GM18517 (cell line): ENCODE data around the gene ATG14.
"Not testable (repeated sequence)": the region's sequence is repeated elsewhere in the genome, so short reads cannot be mapped to it uniquely, and the experiment has no call there.

Experiments used
- ATAC-seq: cut with Tn5 transposase; IDR thresholded peaks from one replicate; pipeline ENCODE4 v1.9.1; 2021; ENCODE audit warnings: mild to moderate bottlenecking, moderate library complexity; ENCODE audit not compliant: unreplicated experiment

The ATG14 gene

DNA sequence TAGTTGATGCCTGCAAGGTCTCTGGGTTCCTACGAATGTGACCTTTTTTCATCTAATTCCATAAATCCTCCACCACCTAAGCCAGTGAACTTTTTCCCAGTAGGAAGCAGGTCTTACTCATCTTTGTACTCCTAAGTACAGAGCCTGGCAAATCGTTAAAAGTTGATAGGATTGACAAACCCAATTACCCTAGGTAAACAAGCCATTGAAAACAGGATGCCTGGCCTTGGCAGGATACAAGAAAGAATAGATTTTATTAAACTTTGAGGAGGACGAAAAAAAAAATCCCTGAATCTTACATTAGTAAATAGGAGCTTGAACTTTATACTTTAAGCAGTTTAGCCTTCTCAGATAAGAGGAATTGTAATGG, 23.2 kb upstream of the ATG14 start:
- ATAC-seq = no peak

DNA sequence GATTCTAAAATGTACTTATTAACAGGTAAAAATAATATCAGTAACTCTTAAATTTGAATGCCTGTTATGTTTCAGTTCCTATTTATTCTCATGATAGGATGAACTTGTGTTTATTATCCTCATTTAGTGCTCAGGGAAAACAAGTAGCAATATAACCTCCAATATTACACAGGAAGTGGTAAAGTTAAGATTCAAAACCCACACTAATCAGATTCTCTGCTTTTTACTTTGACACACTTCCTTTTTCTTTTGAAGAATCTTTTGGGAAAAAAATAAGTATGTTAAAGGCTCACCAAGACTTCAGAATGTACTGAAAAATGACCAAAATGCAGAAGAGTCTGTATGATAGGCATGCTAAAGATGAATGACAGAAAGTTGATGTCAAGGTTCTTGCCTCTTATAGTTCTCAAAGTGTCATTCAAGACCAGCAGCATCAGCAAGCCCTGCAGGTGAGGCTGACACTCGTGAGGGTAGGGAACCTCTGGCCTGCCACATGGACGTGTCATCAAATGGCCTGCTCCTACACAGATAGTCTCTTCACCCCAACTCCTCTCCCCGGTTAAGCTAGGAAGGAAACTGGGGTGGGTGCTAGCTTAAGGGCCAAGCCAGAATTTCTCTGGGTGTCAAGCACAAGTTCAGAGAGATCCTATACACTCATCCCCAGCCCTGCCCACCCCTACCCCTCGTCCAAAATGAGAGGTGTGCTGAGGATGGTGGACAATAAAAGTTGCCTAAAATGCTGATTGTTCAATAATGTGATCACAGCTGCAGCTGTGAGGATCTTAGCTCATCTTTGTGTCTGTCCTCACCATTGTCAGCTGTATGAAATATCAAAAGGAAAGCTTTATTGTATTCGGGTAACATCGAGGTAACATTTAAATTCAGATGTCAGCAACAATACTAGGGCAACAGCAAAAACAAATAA, 22.5 kb upstream of the ATG14 start:
- no peak for ATAC-seq

DNA sequence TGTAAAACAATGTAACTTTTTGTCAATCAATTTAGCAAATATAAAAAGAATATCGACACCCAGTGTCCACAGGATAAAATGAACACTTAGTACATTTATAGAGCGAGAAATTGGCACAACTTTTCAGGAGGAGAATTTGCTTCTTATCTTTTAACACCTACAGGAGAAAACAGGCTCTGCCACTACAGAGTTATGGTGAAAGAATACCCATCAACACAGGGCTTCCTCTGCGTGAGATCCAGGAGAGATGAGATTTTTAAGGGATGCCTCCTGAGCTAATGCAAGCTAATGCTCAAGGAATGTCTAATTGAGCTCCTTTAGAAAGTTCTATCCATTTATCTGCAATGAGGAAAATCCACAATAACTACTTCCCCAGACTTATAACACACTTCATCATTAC, 21.0 kb upstream of the ATG14 start:
- ATAC-seq = no peak

DNA sequence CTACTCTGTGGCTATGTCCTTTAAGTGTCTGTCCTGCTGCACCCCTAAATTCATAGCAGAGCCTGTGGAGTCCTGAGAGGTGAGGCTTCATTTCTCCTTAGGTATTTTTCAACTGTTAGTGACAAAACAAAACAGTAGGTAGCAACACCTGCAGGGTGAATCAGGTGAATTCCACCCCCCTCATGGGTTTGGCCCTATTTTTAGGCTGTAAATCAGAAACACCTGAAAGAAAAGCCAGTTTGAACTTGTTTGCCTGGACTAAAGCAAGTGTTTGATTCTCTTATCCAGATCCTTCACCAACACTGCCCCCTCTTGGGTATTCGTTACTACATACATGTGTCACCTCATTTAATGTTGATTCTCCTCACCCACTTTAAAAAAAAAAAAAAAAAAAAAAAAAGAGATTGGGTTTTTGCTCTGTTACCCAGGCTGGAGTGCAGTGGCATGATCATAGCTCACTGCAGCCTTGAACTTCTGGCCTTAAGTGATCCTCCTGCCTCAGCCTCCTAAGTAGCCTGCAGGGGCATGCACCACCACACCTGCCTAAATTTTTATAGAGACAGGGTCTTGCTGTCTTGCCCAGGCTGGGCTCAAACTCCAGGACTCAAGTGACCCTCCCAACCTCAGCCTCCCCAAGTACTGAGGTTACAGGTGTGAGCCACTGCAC, 18.5 kb upstream of the ATG14 start:
- ATAC-seq = no peak

DNA sequence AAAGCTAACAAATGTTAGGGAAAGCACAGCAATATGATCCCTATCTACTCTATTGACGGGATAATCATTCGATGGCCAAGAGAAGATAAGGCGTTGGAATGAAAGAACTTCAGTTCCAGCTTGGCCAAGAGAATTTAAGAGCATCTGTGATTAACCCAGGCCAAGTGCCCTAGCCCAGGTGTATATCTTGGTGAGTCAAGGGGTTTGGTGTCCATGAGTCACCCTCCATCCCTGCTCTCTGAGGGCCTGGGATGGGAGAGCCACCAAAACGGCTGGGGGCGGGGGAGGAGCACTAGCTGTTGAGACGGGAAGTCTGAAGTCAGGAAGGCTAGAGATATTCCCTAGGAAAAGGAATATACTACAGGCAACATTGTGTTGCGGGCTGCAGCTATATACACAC, 15.8 kb upstream of the ATG14 start:
- no peak for ATAC-seq

- no peak for ATAC-seq
These were observed 15.3 kb upstream of the ATG14 start for GRCh38 chr14:55426891-55427290.

DNA sequence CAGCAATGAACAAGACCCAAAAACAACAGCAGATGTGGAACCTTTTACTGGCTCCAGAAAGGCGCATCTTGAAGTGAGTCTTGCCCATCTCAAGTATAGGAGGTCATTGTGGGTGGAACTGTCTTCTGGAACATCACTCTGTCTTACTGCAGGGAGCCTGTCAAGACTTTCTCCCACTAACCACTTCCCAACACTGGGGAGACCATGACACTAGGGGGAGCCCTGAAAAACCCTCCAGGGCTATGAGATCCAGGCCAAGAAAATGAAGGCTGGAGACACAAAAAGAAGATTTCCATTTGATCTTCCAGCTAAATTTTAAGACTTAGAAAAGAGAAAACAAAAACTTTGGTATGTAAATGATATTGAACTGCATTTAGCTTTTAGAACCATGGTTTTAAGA, 13.5 kb upstream of the ATG14 start:
- ATAC-seq = no peak

- ATAC-seq = no peak
These were observed 12.3 kb upstream of the ATG14 start for GRCh38 chr14:55423969-55424368.

GRCh38 chr14:55422338-55422737, 10.7 kb upstream of the ATG14 start:
- not testable (repeated sequence) for ATAC-seq

GRCh38 chr14:55419663-55420062, 8.0 kb upstream of the ATG14 start:
- ATAC-seq = no peak

- ATAC-seq = no peak
These were observed 6.8 kb upstream of the ATG14 start for GRCh38 chr14:55418411-55418810.

DNA sequence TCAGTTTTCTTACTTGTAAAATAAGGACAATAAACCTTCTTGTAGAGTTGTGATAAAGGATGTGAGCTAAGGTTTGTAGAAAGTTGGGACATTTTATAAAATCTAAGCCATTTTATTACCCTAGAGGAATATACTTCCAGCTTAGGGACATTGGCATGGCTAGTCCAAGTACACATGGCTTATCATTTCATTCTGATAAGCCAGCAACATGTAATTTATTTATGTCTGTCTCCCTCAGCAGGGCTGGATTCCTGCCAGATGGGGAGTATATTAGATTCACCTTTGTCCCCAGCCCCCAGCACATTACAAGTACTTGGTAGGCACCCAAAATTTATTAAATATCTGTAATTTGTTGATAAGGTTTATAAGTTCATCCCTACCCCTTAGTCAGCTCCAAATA, 6.3 kb upstream of the ATG14 start:
- no peak for ATAC-seq

DNA sequence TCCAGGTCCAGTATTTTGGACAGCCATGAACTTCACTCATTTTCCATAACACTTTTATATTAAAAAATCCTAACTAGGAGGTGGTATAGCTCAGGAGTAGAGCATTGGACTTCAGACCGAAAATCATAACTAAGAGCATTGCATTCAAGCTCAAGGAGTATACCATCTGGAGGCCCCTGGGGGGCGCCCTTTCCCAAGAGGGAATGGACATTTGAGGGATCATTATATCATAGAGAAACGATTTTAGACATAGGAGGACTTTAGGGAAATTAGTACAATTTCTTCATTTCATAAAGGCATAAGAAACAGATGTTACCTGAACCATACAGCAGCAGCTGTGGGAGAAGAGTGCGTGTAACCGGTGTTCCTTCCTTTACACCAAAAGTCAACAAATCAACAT, 5.2 kb upstream of the ATG14 start:
- no peak for ATAC-seq

DNA sequence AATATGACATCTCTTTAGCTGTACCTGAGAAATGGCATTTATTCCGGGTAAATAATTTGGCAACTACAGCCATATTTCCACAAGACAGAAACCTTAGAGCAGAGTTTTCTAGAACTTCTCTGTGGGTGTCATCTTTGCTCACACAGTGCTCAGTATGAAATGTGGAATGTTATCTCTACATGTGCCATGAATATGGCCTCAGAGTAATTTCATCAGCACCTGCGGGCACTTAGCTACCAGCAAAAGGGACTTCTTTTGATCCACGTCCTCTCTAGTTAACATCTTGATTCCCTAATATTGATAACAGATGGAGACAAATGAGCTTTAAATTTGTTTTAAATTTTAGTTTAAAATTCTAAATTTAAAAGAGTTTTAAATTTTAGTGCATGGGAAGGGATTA, 2.9 kb upstream of the ATG14 start:
- no peak for ATAC-seq

DNA sequence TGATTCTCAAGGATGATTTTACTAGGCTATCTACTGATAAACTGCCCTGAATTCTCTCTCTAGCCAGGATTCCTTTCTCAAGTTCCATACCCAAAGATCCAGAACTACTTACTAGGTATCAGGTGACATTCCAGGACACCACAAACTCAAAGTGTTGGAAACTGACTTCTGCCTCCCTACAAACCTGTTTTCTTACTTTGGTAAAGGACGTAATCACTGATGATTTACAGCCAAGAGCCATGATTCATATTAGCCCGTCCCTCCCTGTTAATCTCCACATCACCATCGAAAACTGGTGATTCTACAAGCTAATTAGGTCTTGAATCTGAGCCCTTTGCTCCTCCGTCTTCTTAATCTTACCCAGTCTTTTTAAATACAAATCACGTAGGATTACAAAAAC, 1.0 kb upstream of the ATG14 start:
- ATAC-seq = no peak

GRCh38 chr14:55410876-55411275, 754 bp downstream of the ATG14 start:
- no peak for ATAC-seq

DNA sequence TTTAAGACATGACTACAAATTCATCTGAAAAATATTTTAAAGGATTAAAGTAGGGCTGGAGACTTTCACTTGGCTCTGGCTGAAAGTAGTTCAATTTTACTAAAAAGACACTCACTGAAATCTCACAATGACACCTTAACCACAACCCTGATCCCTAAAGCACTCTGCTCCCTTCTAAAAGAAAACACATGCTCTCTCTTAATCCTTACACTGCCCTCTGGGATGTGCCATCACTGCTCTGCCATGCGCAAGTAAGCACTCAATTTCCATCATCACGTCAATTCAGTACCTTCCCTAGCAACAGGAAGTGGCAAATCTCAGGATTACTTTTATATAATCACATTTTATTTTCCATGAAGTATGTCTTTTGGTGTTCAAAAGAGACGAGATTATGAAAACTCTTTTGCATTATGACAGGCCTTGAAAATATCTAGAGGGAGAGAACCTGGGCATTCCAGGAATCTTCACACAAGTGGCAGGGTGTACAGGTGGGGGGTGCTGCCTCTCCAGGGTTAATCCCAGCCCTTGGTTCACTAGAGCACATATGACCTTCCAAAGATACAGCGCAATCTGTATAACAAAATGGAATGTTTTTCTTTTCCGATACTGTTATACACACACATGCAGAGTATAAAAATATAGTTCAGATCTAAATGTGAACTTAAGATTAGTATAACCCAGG, 7.3 kb downstream of the ATG14 start:
- ATAC-seq = no peak

- ATAC-seq = no peak
These were observed 9.9 kb downstream of the ATG14 start for GRCh38 chr14:55401751-55402150.

DNA sequence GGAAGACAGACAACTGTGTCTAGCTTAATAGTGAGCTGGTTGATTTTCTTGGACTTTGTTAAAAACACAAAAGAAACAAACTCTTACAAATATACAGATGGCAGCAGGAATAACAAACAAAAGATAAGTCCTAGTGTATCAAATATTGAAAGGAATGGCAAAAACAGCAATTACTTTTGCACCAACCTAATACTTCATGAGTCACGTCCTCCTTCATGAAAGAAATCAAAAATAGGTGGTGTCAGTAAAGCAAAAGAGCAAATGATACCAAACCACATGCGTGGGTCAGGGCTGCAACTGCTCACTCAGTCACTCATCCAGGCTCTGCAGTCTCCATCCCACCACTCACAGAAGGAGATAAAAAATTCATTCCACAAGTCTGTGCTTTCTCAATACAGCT, 11.8 kb downstream of the ATG14 start:
- ATAC-seq = no peak

DNA sequence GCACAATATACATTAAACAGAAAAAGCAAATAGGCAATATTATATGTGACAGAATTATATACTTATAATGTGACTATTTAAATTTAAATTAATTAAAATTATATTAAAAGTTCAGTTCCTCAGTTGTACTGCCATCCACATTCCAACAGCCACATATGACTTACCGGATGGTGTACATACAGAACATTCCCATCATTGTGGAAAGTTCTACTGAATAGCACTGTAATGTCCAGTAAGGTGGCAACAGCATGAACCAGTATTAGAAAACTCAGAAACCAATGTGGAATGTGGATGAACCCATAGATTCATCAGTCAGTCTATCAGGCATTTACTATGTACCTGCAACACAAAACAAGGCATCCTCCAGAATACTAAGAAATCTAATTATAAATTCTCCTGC, 12.4 kb downstream of the ATG14 start:
- no peak for ATAC-seq

- ATAC-seq = no peak
These were observed 13.0 kb downstream of the ATG14 start for GRCh38 chr14:55398679-55399078.

- no peak for ATAC-seq
These were observed 22.3 kb downstream of the ATG14 start for GRCh38 chr14:55389330-55389729.
